GM18951 (cell line): ENCODE results near the gene PI16.

Source experiments
- POLR2A ChIP-seq: IDR thresholded peaks from 4 replicates; pipeline ENCODE4 v1.6.1; 2011; ENCODE audit warnings: mild to moderate bottlenecking; ENCODE audit not compliant: insufficient read length, insufficient read depth; ENCODE audit errors: extremely low read depth
- in situ Hi-C: fragments of 300-500 bp; cut with MboI; formaldehyde crosslinking; loops from one replicate; pipeline ENCODE4 v1.12.0; 2022; ENCODE audit warnings: low sequenced_read_pairs, mixed read lengths, inconsistent platforms; ENCODE audit not compliant: unreplicated experiment

Gene PI16

DNA sequence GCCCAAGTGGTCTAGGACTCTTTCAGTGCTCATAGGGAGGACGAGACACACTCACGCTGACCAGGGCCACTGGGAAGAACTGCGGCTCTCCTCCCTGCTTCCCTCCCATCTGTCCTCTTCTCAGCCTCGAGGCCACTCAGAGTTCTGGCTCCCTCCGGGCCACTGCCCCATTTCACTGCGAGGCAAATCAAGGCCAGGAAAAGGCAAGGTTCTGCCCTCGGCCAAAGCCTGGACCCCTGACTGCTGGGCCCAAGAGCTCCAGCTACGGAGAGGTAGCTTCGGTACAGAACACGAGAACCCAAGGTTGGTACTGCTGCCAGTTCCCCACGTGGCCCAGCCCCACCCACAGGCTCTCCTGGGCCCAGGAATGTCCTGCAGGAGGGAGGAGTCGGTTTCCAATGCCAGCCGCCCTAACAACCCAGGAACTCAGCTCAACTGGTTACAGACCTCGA is 14.7 kb downstream of the PI16 start:
- TF ChIP-seq POLR2A, result no peak
- in situ Hi-C loops, result no loop called here

DNA sequence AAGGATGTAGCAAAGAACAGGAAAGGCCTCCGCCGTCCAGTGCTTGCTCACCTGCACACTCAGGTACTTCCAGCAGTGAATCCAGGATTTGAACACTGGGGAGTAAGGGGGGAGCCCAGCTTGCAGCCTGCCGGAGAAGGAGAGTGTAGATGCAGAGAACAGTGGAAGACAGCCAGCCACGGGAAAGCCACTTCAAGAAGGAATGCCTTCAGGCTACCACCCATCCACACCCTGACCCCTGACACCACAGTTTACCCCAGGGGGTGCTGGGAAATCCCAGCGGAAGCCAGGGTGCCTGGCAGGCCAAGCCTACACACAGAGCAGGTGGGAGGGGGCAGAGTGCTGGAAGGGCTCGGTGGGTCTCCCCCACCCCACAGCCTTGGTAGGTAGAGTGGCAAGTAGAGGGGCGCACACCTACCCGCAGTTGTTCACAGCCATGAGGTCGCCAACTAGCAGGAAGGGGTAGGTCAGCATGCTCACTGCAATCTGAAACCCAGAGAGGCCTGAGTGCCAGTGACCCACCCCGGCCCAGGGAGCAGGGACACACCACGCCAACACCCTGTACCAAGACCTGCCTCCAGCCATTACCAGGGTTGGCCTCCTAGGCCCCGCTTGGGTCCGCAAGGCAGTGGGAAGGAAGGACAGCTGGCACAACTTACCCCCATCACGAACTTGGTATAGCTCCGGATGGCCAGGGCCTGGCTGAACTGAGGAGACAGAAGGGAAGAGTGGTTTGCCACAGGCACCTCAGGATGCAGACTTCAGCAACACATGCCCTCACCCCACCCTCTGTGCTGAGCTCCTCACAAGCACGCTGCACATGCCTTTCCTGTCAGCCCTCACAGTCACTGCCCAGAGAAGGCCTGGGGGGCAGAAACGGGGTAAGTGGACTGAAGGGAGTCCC is 15.7 kb downstream of the PI16 start:
- in situ Hi-C loops, result no loop called here
- no peak for TF ChIP-seq POLR2A

DNA sequence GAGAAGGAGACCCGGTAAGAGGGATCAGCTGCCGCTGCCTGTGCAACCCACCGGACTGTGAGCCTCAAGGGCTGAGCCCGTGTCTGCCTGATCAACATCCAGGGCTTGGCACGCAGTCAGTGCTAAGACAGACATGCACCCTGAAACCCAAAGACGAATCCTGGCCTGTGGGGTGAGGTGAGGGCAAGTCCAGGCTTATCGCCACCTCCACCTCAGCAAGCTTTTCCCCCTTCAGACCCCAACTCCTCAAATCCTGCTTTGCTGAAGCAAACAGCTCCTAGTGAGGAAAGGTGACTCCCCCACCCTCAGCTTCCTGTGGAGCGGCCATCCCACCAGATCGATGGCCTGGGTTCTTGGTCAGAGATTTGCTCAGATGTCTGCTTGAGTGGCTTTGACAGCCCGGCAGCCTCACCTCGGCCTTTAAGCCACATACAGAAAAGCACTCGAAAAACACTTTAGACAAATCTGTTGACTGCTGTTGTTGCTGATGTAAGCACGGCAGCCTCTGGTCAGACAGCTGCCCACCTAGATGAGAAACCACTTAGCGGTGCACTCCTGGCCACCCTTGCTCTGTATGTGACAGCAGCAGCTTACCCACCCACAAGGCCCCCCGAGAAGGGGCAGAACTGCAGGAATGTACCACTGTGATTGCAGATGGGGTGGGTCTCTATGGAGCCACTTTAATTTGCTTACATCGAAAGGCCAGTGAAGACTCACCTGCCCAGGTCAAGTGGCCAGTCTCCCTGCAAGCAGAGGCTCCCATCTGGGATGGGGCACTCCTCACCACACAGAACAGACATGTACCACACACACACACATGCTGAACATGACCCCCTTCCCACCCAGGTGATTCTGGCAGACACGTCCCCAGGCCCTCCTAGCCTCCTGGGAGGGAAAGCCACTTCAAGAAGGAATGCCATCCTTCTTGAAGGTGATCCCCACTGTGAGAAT is 16.6 kb downstream of the PI16 start:
- in situ Hi-C loops, result no loop called here
- TF ChIP-seq POLR2A, result no peak

- TF ChIP-seq POLR2A, result no peak
- in situ Hi-C loops, result no loop called here
Observed at GRCh38 chr6:36971921-36972673, 17.6 kb downstream of the PI16 start.

- TF ChIP-seq POLR2A, result no peak
- in situ Hi-C loops, result no loop called here
Observed at GRCh38 chr6:36973190-36973589, 18.7 kb downstream of the PI16 start.

GRCh38 chr6:36973647-36974046 is 19.1 kb downstream of the PI16 start:
- in situ Hi-C loops, result no loop called here
- no peak for TF ChIP-seq POLR2A

GRCh38 chr6:36975231-36976006 is 20.9 kb downstream of the PI16 start:
- in situ Hi-C loops, result loop anchor here (25.0 kb wide), 1 partner anchor 363 kb away; no protein-coding TSS in a partner anchor
- no peak for TF ChIP-seq POLR2A

DNA sequence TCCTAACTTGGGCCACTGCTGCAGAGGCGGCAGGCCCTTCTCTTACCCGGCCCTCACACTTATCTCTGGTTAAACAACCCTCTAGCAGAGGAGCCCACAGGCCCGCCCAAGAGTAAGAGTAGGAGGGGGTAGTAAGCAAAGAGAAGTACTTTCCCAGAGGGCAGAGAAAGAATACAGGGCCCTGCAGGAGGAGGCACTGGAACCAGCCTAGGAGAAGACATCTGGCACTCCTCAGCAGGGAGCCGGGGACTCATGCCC is 21.4 kb downstream of the PI16 start:
- TF ChIP-seq POLR2A, result no peak

DNA sequence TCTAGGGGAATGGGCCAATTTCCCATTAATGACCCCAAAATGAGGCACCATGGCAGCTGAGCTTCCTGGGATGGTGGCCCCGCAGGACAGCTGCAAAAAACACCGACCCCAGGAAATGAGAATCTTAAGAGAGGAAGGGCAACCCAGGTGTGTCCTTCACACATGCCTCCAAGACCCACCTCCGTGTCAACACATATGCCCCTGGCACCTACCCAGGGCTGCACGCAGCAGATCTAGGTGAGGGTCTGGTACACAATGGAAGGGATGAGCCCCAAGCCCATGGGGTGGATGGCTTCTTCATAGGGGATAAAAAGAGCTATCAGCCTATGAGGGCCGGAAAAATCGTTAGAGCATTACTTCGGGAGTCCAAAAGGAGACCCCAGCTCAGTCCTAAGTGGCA is 22.0 kb downstream of the PI16 start:
- in situ Hi-C loops, result loop anchor here (25.0 kb wide), 1 partner anchor 364 kb away; no protein-coding TSS in a partner anchor
- TF ChIP-seq POLR2A, result no peak

More for the DNA sequence above, 21.4 kb downstream of the PI16 start:
- in situ Hi-C loops, result loop anchor here (25.0 kb wide), 1 partner anchor 364 kb away; no protein-coding TSS in a partner anchor

GRCh38 chr6:36976931-36977330 is 22.4 kb downstream of the PI16 start:
- no peak for TF ChIP-seq POLR2A
- in situ Hi-C loops, result loop anchor here (25.0 kb wide), 1 partner anchor 365 kb away; no protein-coding TSS in a partner anchor

DNA sequence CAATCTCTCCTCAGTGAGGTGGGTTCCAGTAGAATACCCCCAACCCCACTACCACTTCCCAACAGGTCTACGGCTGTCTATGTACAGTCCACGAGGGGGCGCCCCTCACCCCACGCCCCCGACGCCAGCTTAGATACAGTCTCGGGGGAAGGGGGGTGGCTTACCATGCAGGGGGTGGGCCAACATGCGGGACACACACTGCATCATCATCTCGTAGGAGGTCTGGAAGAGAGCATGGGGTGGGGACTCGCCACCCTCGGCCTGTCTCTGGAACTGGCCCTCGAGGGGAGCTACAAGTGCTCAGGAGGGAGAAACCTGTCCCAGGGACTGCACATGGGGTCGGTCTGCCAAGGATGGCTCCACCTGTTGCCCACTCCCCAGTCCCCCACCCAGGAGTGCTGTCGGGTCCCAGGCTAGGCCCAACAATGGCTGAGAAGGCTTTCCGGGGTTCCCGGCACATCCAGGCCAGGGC is 23.0 kb downstream of the PI16 start:
- in situ Hi-C loops, result loop anchor here (25.0 kb wide), 1 partner anchor 365 kb away; no protein-coding TSS in a partner anchor
- TF ChIP-seq POLR2A, result no peak
